ENCODE measurements around the gene PPFIA1. TPM values are rescaled to one million over a fixed set of nuclear protein-coding genes. Genes with fewer than 3 reads are reported as not detected.

PPFIA1 gene
- total RNA-seq, 4 donors from 2014 or later = 46.3 to 51.5 (median 47.2) TPM

- WGBS = 89% methylated on average over 7 of the region's 7 CpGs
- no peaks in the 10 kb centered on the region for H3K9me3 ChIP-seq
- no peak overlapping the region for H3K27ac ChIP-seq (replicated peaks in 1 of 4)
- H3K27me3 ChIP-seq = no peaks in the 10 kb centered on the region
- no peak overlapping the region for H3K4me3 ChIP-seq
- intact Hi-C loops (cut with DNase I) = no loop called here
- no peak for DNase-seq (ENCODE audit: extremely low spot score)
- peaks cover 0 to 23% (median 2%) of the 10 kb centered on the region in 4 donors for H3K4me1 ChIP-seq
- TF ChIP-seq EP300 (IDR thresholded peaks at IDR 0.05) (no peak), POLR2A (IDR thresholded peaks at IDR 0.05; ENCODE audit: low read depth) (no peak), CTCF (IDR thresholded peaks at IDR 0.05) (no peak), POLR2AphosphoS5 (IDR thresholded peaks at IDR 0.05) (no peak)
- H3K36me3 ChIP-seq = peaks cover 83 to 99% (median 91%) of the 10 kb centered on the region in 4 donors
Measured at GRCh38 chr11:70409871-70410270, 139.4 kb downstream of the PPFIA1 start.

DNA sequence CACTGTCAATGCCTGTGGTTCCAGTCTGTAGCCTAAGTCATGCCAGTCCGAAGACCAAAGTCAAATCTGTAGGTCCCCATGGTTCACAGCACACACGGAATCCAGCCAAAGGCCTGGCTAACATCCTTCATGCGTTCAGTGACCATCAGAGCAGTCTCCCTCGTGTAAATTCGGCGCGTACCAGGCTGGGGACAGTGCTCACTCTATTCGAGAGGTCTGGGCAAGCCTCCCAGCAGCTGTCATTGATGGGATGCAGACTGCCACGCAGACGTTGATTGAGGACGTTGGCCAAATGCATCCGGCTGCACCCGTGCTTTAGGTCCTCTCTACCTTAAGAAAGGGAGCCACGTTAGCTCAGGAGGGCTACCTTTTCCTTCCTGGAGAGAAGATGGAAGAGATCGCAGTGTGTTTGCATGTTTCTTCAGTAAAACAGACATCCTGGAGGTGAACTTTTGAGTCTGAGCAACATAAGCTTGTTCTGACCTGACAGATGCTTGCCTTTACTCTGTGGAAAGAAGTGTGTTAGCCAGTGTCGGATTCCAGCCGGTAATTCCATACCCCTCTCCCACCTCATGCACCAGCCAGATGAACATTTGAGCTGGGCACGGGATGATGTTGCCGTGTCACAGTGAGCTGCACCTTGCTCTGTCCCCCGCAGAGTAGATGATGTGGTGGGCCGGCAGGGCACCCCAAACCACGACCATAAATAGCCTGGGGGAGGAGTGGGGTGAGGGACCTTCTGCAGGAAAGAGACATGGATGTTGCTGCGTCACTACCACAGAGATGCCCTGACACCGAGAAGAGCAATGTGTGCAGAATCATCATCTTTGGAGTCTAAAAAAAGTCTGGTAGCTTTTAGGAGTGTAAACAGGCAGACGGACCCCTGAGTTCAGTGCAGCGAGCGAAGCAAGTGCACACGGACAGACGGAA lies 140.1 kb downstream of the PPFIA1 start:
- TF ChIP-seq POLR2AphosphoS5 (IDR thresholded peaks at IDR 0.05) (no peak), CTCF (IDR thresholded peaks at IDR 0.05) (no peak), POLR2A (IDR thresholded peaks at IDR 0.05; ENCODE audit: low read depth) (no peak), EP300 (IDR thresholded peaks at IDR 0.05) (no peak)
- H3K36me3 ChIP-seq = peaks cover 89 to 100% (median 94%) of the 10 kb centered on the region in 4 donors
- intact Hi-C loops (cut with DNase I) = no loop called here
- no peak for DNase-seq (ENCODE audit: extremely low spot score)
- H3K9me3 ChIP-seq = no peaks in the 10 kb centered on the region
- 86% methylated on average over 25 of the region's 29 CpGs for WGBS
- peaks cover 0 to 21% (median 4%) of the 10 kb centered on the region in 4 donors for H3K4me1 ChIP-seq
- no peak overlapping the region for H3K27ac ChIP-seq (replicated peaks in 1 of 4)
- no peaks in the 10 kb centered on the region for H3K27me3 ChIP-seq
- H3K4me3 ChIP-seq = no peak overlapping the region

GRCh38 chr11:70411713-70412452 lies 141.4 kb downstream of the PPFIA1 start:
- Histone ChIP-seq H3K27ac (replicated peaks in 1 of 4) (no peak overlapping the region), H3K36me3 (peaks cover 95 to 100% (median 100%) of the 10 kb centered on the region in 4 donors), H3K4me3 (no peak overlapping the region), H3K4me1 (peaks cover 0 to 13% (median 5%) of the 10 kb centered on the region in 4 donors), H3K27me3 (no peaks in the 10 kb centered on the region), H3K9me3 (no peaks in the 10 kb centered on the region)
- intact Hi-C loops (cut with DNase I) = no loop called here
- no peak for DNase-seq (ENCODE audit: extremely low spot score)
- TF ChIP-seq POLR2AphosphoS5 (IDR thresholded peaks at IDR 0.05) (no peak), POLR2A (IDR thresholded peaks at IDR 0.05; ENCODE audit: low read depth) (no peak), EP300 (IDR thresholded peaks at IDR 0.05) (no peak), CTCF (IDR thresholded peaks at IDR 0.05) (no peak)
- WGBS = 88% methylated on average over 10 of the region's 15 CpGs

- Histone ChIP-seq H3K4me1 (peaks cover 0 to 10% (median 4%) of the 10 kb centered on the region in 4 donors), H3K27ac (replicated peaks in 1 of 4) (no peak overlapping the region), H3K4me3 (no peak overlapping the region), H3K36me3 (peaks cover 93 to 100% (median 100%) of the 10 kb centered on the region in 4 donors), H3K27me3 (no peaks in the 10 kb centered on the region), H3K9me3 (no peaks in the 10 kb centered on the region)
- no peak for DNase-seq (ENCODE audit: extremely low spot score)
- intact Hi-C loops (cut with DNase I) = no loop called here
- WGBS = 91% methylated on average over 10 of the region's 10 CpGs
- TF ChIP-seq EP300 (IDR thresholded peaks at IDR 0.05) = no peak
- no peak for TF ChIP-seq POLR2A (IDR thresholded peaks at IDR 0.05; ENCODE audit: low read depth)
- TF ChIP-seq CTCF (IDR thresholded peaks at IDR 0.05) = no peak
- TF ChIP-seq POLR2AphosphoS5 (IDR thresholded peaks at IDR 0.05) = no peak
Measured at GRCh38 chr11:70413151-70413550, 142.7 kb downstream of the PPFIA1 start.
